GM23338 (cell line): ENCODE data around the gene GP5. TPM values are rescaled to one million over a fixed set of nuclear protein-coding genes. Genes with fewer than 3 reads are reported as not detected.

Experiments used
- ATAC-seq: fragments of 200-7000 bp; cut with Tn5 transposase; 3 replicates; pipeline ENCODE4 v1.9.1; 2020
- DNase-seq: peaks from one replicate; pipeline ENCODE4 v3.0.0-alpha.2; 2015; ENCODE audit warnings: low spot score
- H2AFZ ChIP-seq: fragments of 200-600 bp; sonication (generic); 2 replicates; pipeline ENCODE4 v1.8.0; 2016; ENCODE audit warnings: antibody characterized with exemption, mild to moderate bottlenecking, moderate library complexity
- H3F3A ChIP-seq: fragments of 200-600 bp; sonication (generic); replicated peaks from 2 replicates; pipeline ENCODE4 v1.8.0; 2017; ENCODE audit warnings: antibody characterized with exemption, mixed run types, low read depth
- H3K27ac ChIP-seq: fragments of 200-600 bp; sonication (generic); 2 replicates; pipeline ENCODE4 v1.6.1; 2016; ENCODE audit warnings: low read depth
- H3K27me3 ChIP-seq: fragments of 200-600 bp; sonication (generic); 2 replicates; pipeline ENCODE4 v1.8.0; 2016; ENCODE audit warnings: mild to moderate bottlenecking, mixed run types, moderate library complexity; ENCODE audit not compliant: insufficient read depth
- H3K36me3 ChIP-seq: fragments of 200-600 bp; sonication (generic); 2 replicates; pipeline ENCODE4 v1.8.0; 2016; ENCODE audit warnings: mild to moderate bottlenecking; ENCODE audit not compliant: insufficient read depth
- H3K4me1 ChIP-seq: fragments of 200-600 bp; sonication (generic); 2 replicates; pipeline ENCODE4 v1.8.0; 2016; ENCODE audit warnings: mild to moderate bottlenecking, moderate library complexity; ENCODE audit not compliant: insufficient read depth
- H3K4me2 ChIP-seq: fragments of 200-600 bp; sonication (generic); 2 replicates; pipeline ENCODE4 v1.7.1; 2017; ENCODE audit warnings: mixed run types
- H3K4me3 ChIP-seq: fragments of 200-600 bp; sonication (generic); 2 replicates; pipeline ENCODE4 v1.6.1; 2016; ENCODE audit warnings: mixed run types
- H3K79me2 ChIP-seq: fragments of 200-600 bp; sonication (generic); replicated peaks from 2 replicates; pipeline ENCODE4 v1.8.0; 2017; ENCODE audit warnings: mild to moderate bottlenecking; ENCODE audit not compliant: insufficient read depth
- H3K9me2 ChIP-seq: fragments of 200-600 bp; sonication (generic); 2 replicates; pipeline ENCODE4 v1.8.0; 2017; ENCODE audit not compliant: insufficient read depth
- H4K20me1 ChIP-seq: fragments of 200-600 bp; sonication (generic); replicated peaks from 2 replicates; pipeline ENCODE4 v1.8.0; 2017; ENCODE audit warnings: mild to moderate bottlenecking; ENCODE audit not compliant: insufficient read depth
- H3K27ac Mint-ChIP-seq: 2 replicates; pipeline ENCODE4 v1.8.0; 2020; ENCODE audit warnings: inconsistent platforms, mild to moderate bottlenecking, moderate library complexity, mixed read lengths
- H3K27me3 Mint-ChIP-seq: 3 replicates; pipeline ENCODE4 v1.8.0; 2022; ENCODE audit warnings: low read depth, mild to moderate bottlenecking, moderate library complexity, mixed read lengths, inconsistent platforms; ENCODE audit not compliant: insufficient read depth, poor library complexity
- H3K36me3 Mint-ChIP-seq: 3 replicates; pipeline ENCODE4 v1.8.0; 2021; ENCODE audit warnings: low read depth, mild to moderate bottlenecking, inconsistent platforms, moderate library complexity, mixed read lengths
- H3K4me1 Mint-ChIP-seq: 3 replicates; pipeline ENCODE4 v1.8.0; 2020; ENCODE audit warnings: mild to moderate bottlenecking, inconsistent platforms, mixed read lengths
- H3K4me3 Mint-ChIP-seq: 3 replicates; pipeline ENCODE4 v1.8.0; 2021; ENCODE audit warnings: moderate library complexity, mild to moderate bottlenecking, inconsistent platforms, mixed read lengths
- H3K9me3 Mint-ChIP-seq: 3 replicates; pipeline ENCODE4 v1.8.0; 2020; ENCODE audit warnings: moderate library complexity, mild to moderate bottlenecking, inconsistent platforms, mixed read lengths
- ETS1 ChIP-seq: IDR thresholded peaks from 2 replicates; pipeline ENCODE4 v1.6.1; 2016; ENCODE audit warnings: antibody characterized with exemption
- EZH2 ChIP-seq: fragments of 200-600 bp; sonication (generic); IDR thresholded peaks from one replicate; pipeline ENCODE4 v1.8.0; 2017; ENCODE audit warnings: antibody characterized with exemption, mild to moderate bottlenecking, low read depth; ENCODE audit not compliant: unreplicated experiment
- EZH2phosphoT487 ChIP-seq: fragments of 200-600 bp; sonication (generic); IDR thresholded peaks from one replicate; pipeline ENCODE4 v1.8.1; 2018; ENCODE audit warnings: antibody characterized with exemption; ENCODE audit not compliant: unreplicated experiment
- JUNB ChIP-seq: IDR thresholded peaks from one replicate; pipeline ENCODE4 v1.6.1; 2016; ENCODE audit warnings: antibody characterized with exemption; ENCODE audit not compliant: unreplicated experiment
- NANOG ChIP-seq: IDR thresholded peaks from 2 replicates; pipeline ENCODE4 v1.6.1; 2016; ENCODE audit warnings: antibody characterized with exemption, borderline replicate concordance
- POLR2AphosphoS5 ChIP-seq: IDR thresholded peaks from 2 replicates; pipeline ENCODE4 v1.6.1; 2016; ENCODE audit warnings: antibody characterized with exemption, low read depth
- STAT1 ChIP-seq: IDR thresholded peaks from one replicate; pipeline ENCODE4 v1.6.1; 2016; ENCODE audit warnings: antibody characterized with exemption; ENCODE audit not compliant: unreplicated experiment
- ZNF331 ChIP-seq: fragments of 250-450 bp; sonication (Bioruptor Pico); IDR thresholded peaks from 2 replicates; pipeline ENCODE4 v1.5.0; 2020; ENCODE audit warnings: low read depth, mild to moderate bottlenecking, moderate library complexity
- polyA plus RNA-seq: library from polyadenylated mRNA; unstranded; fragments of >200 nt; fragmentation: Nextera tagmentation; extraction: Ambion mirVana; gene quantifications from 2 replicates; pipeline ENCODE4 v1.2.1, GENCODE V29; 2016
- total RNA-seq: library from RNA; depleted of rRNA; stranded (reverse); fragments of >200 nt; shearing (Covaris generic); gene quantifications from 2 replicates; pipeline ENCODE4 v1.2.3, GENCODE V29; 2014
- TF ChIP-seq, protein P1 (sequence below): IDR thresholded peaks from one replicate; pipeline ENCODE4 v1.6.1; 2018; ENCODE audit warnings: antibody characterized with exemption; ENCODE audit not compliant: unreplicated experiment

The GP5 gene
- total and polyA plus RNA-seq, 2 experiments from 2014 or later, result 0.07 to 0.15 TPM

DNA sequence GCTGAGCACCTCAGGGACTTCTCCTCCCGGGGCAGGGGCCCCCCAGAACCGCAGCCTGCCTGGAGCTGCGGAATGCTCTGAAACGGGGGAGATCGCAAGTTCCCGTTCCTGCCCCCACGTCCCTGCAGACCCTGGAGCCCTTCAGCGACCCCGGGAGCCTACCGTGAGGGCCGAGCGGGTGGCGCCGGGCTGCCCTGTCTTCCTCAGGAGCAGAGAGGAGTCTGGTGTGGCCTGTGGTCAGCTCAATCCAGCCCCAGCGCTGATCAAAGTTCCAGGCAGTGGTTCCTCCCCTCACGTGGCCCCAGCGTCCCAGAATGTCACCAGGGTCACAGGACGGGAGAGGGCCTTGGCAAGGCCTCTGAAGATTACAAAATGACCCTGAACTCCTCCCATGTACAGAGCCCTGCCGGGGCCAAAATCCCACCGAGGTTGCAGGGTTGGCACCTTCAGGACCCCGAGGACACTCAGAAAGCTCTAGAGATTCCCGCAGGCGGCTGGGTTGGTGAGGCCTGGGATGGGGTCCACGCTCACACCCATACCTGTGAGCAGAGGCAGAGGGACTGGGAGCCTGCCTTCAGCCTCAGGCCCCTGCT lies 47.9 kb downstream of the GP5 start, which contains the start of gene CPN2:
TSS of gene CPN2 (minus strand) at position 249 of the 593 bp plus-strand sequence. CDS start 8,626 bp downstream, outside the sequence.
- no peak within 1 kb of the TSS for H3K4me3 Mint-ChIP-seq
- Histone ChIP-seq H2AFZ (peak within 1 kb of the TSS; percentile 74), H3K9me2 (no peaks in the 10 kb centered on the region), H3K4me1 (no peaks in the 10 kb centered on the region), H3F3A (no peaks in the 10 kb centered on the region), H4K20me1 (no peaks in the 10 kb centered on the region), H3K79me2 (no peaks in the 10 kb centered on the region), H3K36me3 (no peaks in the 10 kb centered on the region), H3K27ac (no peak within 1 kb of the TSS), H3K4me2 (no peak within 1 kb of the TSS), H3K4me3 (no peak within 1 kb of the TSS), H3K27me3 (no peaks in the 10 kb centered on the region)
- TF ChIP-seq, protein P1, sequence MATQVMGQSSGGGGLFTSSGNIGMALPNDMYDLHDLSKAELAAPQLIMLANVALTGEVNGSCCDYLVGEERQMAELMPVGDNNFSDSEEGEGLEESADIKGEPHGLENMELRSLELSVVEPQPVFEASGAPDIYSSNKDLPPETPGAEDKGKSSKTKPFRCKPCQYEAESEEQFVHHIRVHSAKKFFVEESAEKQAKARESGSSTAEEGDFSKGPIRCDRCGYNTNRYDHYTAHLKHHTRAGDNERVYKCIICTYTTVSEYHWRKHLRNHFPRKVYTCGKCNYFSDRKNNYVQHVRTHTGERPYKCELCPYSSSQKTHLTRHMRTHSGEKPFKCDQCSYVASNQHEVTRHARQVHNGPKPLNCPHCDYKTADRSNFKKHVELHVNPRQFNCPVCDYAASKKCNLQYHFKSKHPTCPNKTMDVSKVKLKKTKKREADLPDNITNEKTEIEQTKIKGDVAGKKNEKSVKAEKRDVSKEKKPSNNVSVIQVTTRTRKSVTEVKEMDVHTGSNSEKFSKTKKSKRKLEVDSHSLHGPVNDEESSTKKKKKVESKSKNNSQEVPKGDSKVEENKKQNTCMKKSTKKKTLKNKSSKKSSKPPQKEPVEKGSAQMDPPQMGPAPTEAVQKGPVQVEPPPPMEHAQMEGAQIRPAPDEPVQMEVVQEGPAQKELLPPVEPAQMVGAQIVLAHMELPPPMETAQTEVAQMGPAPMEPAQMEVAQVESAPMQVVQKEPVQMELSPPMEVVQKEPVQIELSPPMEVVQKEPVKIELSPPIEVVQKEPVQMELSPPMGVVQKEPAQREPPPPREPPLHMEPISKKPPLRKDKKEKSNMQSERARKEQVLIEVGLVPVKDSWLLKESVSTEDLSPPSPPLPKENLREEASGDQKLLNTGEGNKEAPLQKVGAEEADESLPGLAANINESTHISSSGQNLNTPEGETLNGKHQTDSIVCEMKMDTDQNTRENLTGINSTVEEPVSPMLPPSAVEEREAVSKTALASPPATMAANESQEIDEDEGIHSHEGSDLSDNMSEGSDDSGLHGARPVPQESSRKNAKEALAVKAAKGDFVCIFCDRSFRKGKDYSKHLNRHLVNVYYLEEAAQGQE, result no peak
- no peak for TF ChIP-seq EZH2phosphoT487
- no peak for TF ChIP-seq ETS1
- TF ChIP-seq EZH2, result no peak
- no peak for TF ChIP-seq STAT1
- TF ChIP-seq POLR2AphosphoS5, result no peak
- TF ChIP-seq JUNB, result no peak
- peak; percentile 57 for ATAC-seq
- no peak within 1 kb of the TSS for H3K27ac Mint-ChIP-seq
- DNase-seq, result no peak
- H3K4me1 Mint-ChIP-seq, result no peaks in the 10 kb centered on the region; the same call in 2 of the 3 replicates
- H3K36me3 Mint-ChIP-seq, result no peaks in the 10 kb centered on the region
- H3K27me3 Mint-ChIP-seq, result peaks cover 4% of the 10 kb centered on the region
- H3K9me3 Mint-ChIP-seq, result no peaks in the 10 kb centered on the region

- no peak overlapping the region; the same call in none of the 2 replicates for H2AFZ ChIP-seq
- no peak overlapping the region for H3K4me3 ChIP-seq
- Mint-ChIP-seq H3K27me3 (peaks cover 4% of the 10 kb centered on the region), H3K9me3 (no peaks in the 10 kb centered on the region), H3K36me3 (no peaks in the 10 kb centered on the region), H3K4me1 (no peaks in the 10 kb centered on the region; the same call in 2 of the 3 replicates), H3K4me3 (no peak overlapping the region), H3K27ac (no peak overlapping the region)
- DNase-seq (no peak), ATAC-seq (no peak)
- no peak overlapping the region for H3K4me2 ChIP-seq
- no peaks in the 10 kb centered on the region for H3K4me1 ChIP-seq
- no peaks in the 10 kb centered on the region for H3F3A ChIP-seq
- TF ChIP-seq POLR2AphosphoS5 (no peak), ZNF331 (no peak), NANOG (no peak), EZH2 (no peak)
- TF ChIP-seq, protein P1, result no peak
- no peaks in the 10 kb centered on the region for H4K20me1 ChIP-seq
- H3K9me2 ChIP-seq, result no peaks in the 10 kb centered on the region
- no peaks in the 10 kb centered on the region for H3K36me3 ChIP-seq
- H3K27me3 ChIP-seq, result no peaks in the 10 kb centered on the region
- no peak overlapping the region for H3K27ac ChIP-seq
- H3K79me2 ChIP-seq, result no peaks in the 10 kb centered on the region
Measured at GRCh38 chr3:194350726-194351071, 48.4 kb downstream of the GP5 start.
